Urinary bladder (tissue), 4 donors: ENCODE results near the gene SORT1. TPM values are rescaled to one million over a fixed set of nuclear protein-coding genes. Genes with fewer than 3 reads are reported as not detected.

Source experiments
- DNase-seq: peaks from one replicate; pipeline ENCODE4 v3.0.0-alpha.2; 2015; ENCODE audit errors: extremely low spot score
- H3K27ac ChIP-seq: one replicate; pipeline ENCODE4 v1.5.1; 2013; ENCODE audit warnings: low read depth, mild to moderate bottlenecking, moderate library complexity
- H3K36me3 ChIP-seq: one replicate; pipeline ENCODE4 v1.6.1; 2013; ENCODE audit warnings: mild to moderate bottlenecking, moderate library complexity; ENCODE audit not compliant: insufficient read depth
- H3K4me1 ChIP-seq: one replicate; pipeline ENCODE4 v1.6.1; 2013; ENCODE audit warnings: mild to moderate bottlenecking, moderate library complexity; ENCODE audit not compliant: insufficient read depth
- H3K4me3 ChIP-seq: one replicate; pipeline ENCODE4 v1.5.1; 2013; ENCODE audit warnings: low read depth, low read length
- WGBS: extraction: QIAGEN DNeasy Blood & Tissue Kit; methylation state at CpG from one replicate; pipeline ENCODE4 v1.1.7; 2013; 5-methylcytosine and 5-hydroxymethylcytosine counted together
- polyA plus RNA-seq: library from polyadenylated mRNA; stranded (reverse); fragments of 200-250 nt; gene quantifications from one replicate; pipeline ENCODE4 v1.2.3, GENCODE V29; 2013
- total RNA-seq: library from RNA; depleted of rRNA; stranded (reverse); fragments of >200 nt; gene quantifications from one replicate; pipeline ENCODE4 v1.2.3, GENCODE V29; 2014
- donor health status: healthy with polysubstance abuse.
- donor health status: healthy.

The SORT1 gene
- total and polyA plus RNA-seq, 2 donors = 26.5 to 30.6 TPM

- no peaks in the 10 kb centered on the region for H3K36me3 ChIP-seq
- no peak for DNase-seq
- H3K27ac ChIP-seq = no peak overlapping the region
- H3K4me1 ChIP-seq = no peaks in the 10 kb centered on the region
- 83% methylated on average over 2 of the region's 2 CpGs for WGBS
- H3K4me3 ChIP-seq = no peak overlapping the region
These were observed 36.6 kb downstream of the SORT1 start for GRCh38 chr1:109361069-109361468.

- Histone ChIP-seq H3K27ac (no peak overlapping the region), H3K4me3 (no peak overlapping the region), H3K4me1 (no peaks in the 10 kb centered on the region), H3K36me3 (no peaks in the 10 kb centered on the region)
- WGBS = 40% methylated on average over 1 of the region's 1 CpG
- peak; percentile 33 for DNase-seq
These were observed 40.1 kb downstream of the SORT1 start for GRCh38 chr1:109357616-109358015.

- no peak for DNase-seq
- Histone ChIP-seq H3K4me3 (no peak overlapping the region), H3K4me1 (no peaks in the 10 kb centered on the region), H3K36me3 (no peaks in the 10 kb centered on the region), H3K27ac (no peak overlapping the region)
- 88% methylated on average over 1 of the region's 1 CpG for WGBS
These were observed 40.8 kb downstream of the SORT1 start for GRCh38 chr1:109356915-109357314.

- Histone ChIP-seq H3K4me3 (no peak overlapping the region), H3K4me1 (no peaks in the 10 kb centered on the region), H3K27ac (no peak overlapping the region), H3K36me3 (no peaks in the 10 kb centered on the region)
- no peak for DNase-seq
- 24% methylated on average over 1 of the region's 1 CpG for WGBS
These were observed 41.2 kb downstream of the SORT1 start for GRCh38 chr1:109356505-109356904.

GRCh38 chr1:109354929-109355328 is 42.8 kb downstream of the SORT1 start:
- no peak overlapping the region for H3K4me3 ChIP-seq
- no peak overlapping the region for H3K27ac ChIP-seq
- no peaks in the 10 kb centered on the region for H3K4me1 ChIP-seq
- H3K36me3 ChIP-seq = no peaks in the 10 kb centered on the region
- 97% methylated on average over 3 of the region's 3 CpGs for WGBS
- no peak for DNase-seq

GRCh38 chr1:109351457-109351856 is 46.3 kb downstream of the SORT1 start:
- WGBS = 90% methylated on average over 5 of the region's 5 CpGs
- no peak overlapping the region for H3K27ac ChIP-seq
- no peaks in the 10 kb centered on the region for H3K4me1 ChIP-seq
- no peak overlapping the region for H3K4me3 ChIP-seq
- H3K36me3 ChIP-seq = no peaks in the 10 kb centered on the region
- DNase-seq = no peak

- no peaks in the 10 kb centered on the region for H3K36me3 ChIP-seq
- H3K27ac ChIP-seq = no peak overlapping the region
- 81% methylated on average over 1 of the region's 1 CpG for whole genome bisulfite sequencing
- no peaks in the 10 kb centered on the region for H3K4me1 ChIP-seq
- no peak overlapping the region for H3K4me3 ChIP-seq
- no peak for DNase-seq
These were observed 47.1 kb downstream of the SORT1 start for GRCh38 chr1:109350655-109351054.

- no peaks in the 10 kb centered on the region for H3K36me3 ChIP-seq
- H3K4me1 ChIP-seq = no peaks in the 10 kb centered on the region
- H3K4me3 ChIP-seq = no peak overlapping the region
- no peak for DNase-seq
- no peak overlapping the region for H3K27ac ChIP-seq
- WGBS = 93% methylated on average over 4 of the region's 4 CpGs
These were observed 47.5 kb downstream of the SORT1 start for GRCh38 chr1:109350182-109350581.

- no peaks in the 10 kb centered on the region for H3K4me1 ChIP-seq
- H3K36me3 ChIP-seq = no peaks in the 10 kb centered on the region
- DNase-seq = no peak
- no peak overlapping the region for H3K4me3 ChIP-seq
- H3K27ac ChIP-seq = no peak overlapping the region
- WGBS = 93% methylated on average over 6 of the region's 6 CpGs
These were observed 50.2 kb downstream of the SORT1 start for GRCh38 chr1:109347511-109347910.

- no peak for DNase-seq
- WGBS = 66% methylated on average over 9 of the region's 9 CpGs
- no peaks in the 10 kb centered on the region for H3K36me3 ChIP-seq
These were observed 55.5 kb downstream of the SORT1 start for GRCh38 chr1:109341944-109342930.

GRCh38 chr1:109338608-109339007 is 59.1 kb downstream of the SORT1 start:
- Histone ChIP-seq H3K36me3 (peaks cover 2% of the 10 kb centered on the region), H3K27ac (no peak overlapping the region), H3K4me3 (no peak overlapping the region), H3K4me1 (no peaks in the 10 kb centered on the region)
- WGBS = 97% methylated on average over 3 of the region's 3 CpGs
- DNase-seq = no peak

More at GRCh38 chr1:109341944-109342930, 55.5 kb downstream of the SORT1 start:
- Histone ChIP-seq H3K27ac (no peak overlapping the region), H3K4me1 (no peaks in the 10 kb centered on the region), H3K4me3 (no peak overlapping the region)

GRCh38 chr1:109338091-109338490 is 59.6 kb downstream of the SORT1 start:
- no peak for DNase-seq
- 94% methylated on average over 6 of the region's 6 CpGs for WGBS
- H3K36me3 ChIP-seq = peaks cover 2% of the 10 kb centered on the region
- no peaks in the 10 kb centered on the region for H3K4me1 ChIP-seq
- no peak overlapping the region for H3K27ac ChIP-seq
- H3K4me3 ChIP-seq = no peak overlapping the region

GRCh38 chr1:109335091-109335490 is 62.6 kb downstream of the SORT1 start:
- peaks cover 2% of the 10 kb centered on the region for H3K36me3 ChIP-seq
- no peak for DNase-seq
- 93% methylated on average over 4 of the region's 4 CpGs for WGBS
- no peaks in the 10 kb centered on the region for H3K4me1 ChIP-seq
- no peak overlapping the region for H3K4me3 ChIP-seq
- no peak overlapping the region for H3K27ac ChIP-seq

GRCh38 chr1:109331113-109331512 is 66.6 kb downstream of the SORT1 start:
- no peak overlapping the region for H3K27ac ChIP-seq
- H3K4me1 ChIP-seq = no peaks in the 10 kb centered on the region
- no peak for DNase-seq
- H3K4me3 ChIP-seq = no peak overlapping the region
- peaks cover 2% of the 10 kb centered on the region for H3K36me3 ChIP-seq
